GM15510 (cell line): Measurements from ENCODE around the gene IDH3G.

Source experiments
- POLR2A ChIP-seq: IDR thresholded peaks from 3 replicates; pipeline ENCODE4 v1.6.1; 2011; ENCODE audit warnings: borderline replicate concordance; ENCODE audit not compliant: insufficient read length; ENCODE audit errors: extremely low read depth

IDH3G gene

GRCh38 chrX:153740631-153741222 is 53.4 kb downstream of the IDH3G start:
- no peak for TF ChIP-seq POLR2A

- no peak for TF ChIP-seq POLR2A
Observed at GRCh38 chrX:153739754-153740486, 54.3 kb downstream of the IDH3G start.

GRCh38 chrX:153738056-153738605 is 56.0 kb downstream of the IDH3G start:
- TF ChIP-seq POLR2A: no peak

GRCh38 chrX:153736871-153737441 is 57.2 kb downstream of the IDH3G start:
- TF ChIP-seq POLR2A: no peak

- TF ChIP-seq POLR2A: no peak
Observed at GRCh38 chrX:153736071-153736820, 57.9 kb downstream of the IDH3G start.
